Measurements from ENCODE around the gene RPS19.
"Not testable (repeated sequence)": the region's sequence is repeated elsewhere in the genome, so short reads cannot be mapped to it uniquely, and the experiment has no call there.

Gene RPS19

GRCh38 chr19:41902594-41902993 is 42.5 kb downstream of the RPS19 start:
- DNase-seq = no peak

GRCh38 chr19:41903193-41903953 is 43.3 kb downstream of the RPS19 start:
- no peak for DNase-seq

GRCh38 chr19:41904118-41904870 is 44.2 kb downstream of the RPS19 start:
- DNase-seq = no peak

- no peak for DNase-seq
Measured at GRCh38 chr19:41905273-41906002, 45.4 kb downstream of the RPS19 start.

GRCh38 chr19:41906271-41906670 is 46.2 kb downstream of the RPS19 start:
- DNase-seq = no peak

- DNase-seq = no peak
Measured at GRCh38 chr19:41906916-41907680, 47.0 kb downstream of the RPS19 start.

GRCh38 chr19:41907994-41908615 is 48.0 kb downstream of the RPS19 start:
- DNase-seq = no peak

- no peak for DNase-seq
Measured at GRCh38 chr19:41908724-41909464, 48.8 kb downstream of the RPS19 start.

GRCh38 chr19:41909706-41910105 is 49.7 kb downstream of the RPS19 start:
- DNase-seq = no peak

GRCh38 chr19:41910240-41910991 is 50.4 kb downstream of the RPS19 start:
- DNase-seq = no peak

GRCh38 chr19:41910992-41911888 is 51.2 kb downstream of the RPS19 start:
- no peak for DNase-seq

GRCh38 chr19:41911889-41912731 is 52.1 kb downstream of the RPS19 start:
- no peak for DNase-seq

GRCh38 chr19:41912899-41913537 is 53.0 kb downstream of the RPS19 start:
- no peak for DNase-seq

- no peak for DNase-seq
Measured at GRCh38 chr19:41913538-41914423, 53.7 kb downstream of the RPS19 start.

GRCh38 chr19:41914424-41914834 is 54.4 kb downstream of the RPS19 start:
- DNase-seq = not testable (repeated sequence)

- DNase-seq = no peak
Measured at GRCh38 chr19:41915021-41915775, 55.1 kb downstream of the RPS19 start.

All from activated CD8-positive, alpha-beta memory T cell treated with anti-CD3 and anti-CD28 coated beads, Interleukin-2, amount 50 U/mL, for 4 hours (primary cell).